ENCODE data around the gene DCLK3.

DNA sequence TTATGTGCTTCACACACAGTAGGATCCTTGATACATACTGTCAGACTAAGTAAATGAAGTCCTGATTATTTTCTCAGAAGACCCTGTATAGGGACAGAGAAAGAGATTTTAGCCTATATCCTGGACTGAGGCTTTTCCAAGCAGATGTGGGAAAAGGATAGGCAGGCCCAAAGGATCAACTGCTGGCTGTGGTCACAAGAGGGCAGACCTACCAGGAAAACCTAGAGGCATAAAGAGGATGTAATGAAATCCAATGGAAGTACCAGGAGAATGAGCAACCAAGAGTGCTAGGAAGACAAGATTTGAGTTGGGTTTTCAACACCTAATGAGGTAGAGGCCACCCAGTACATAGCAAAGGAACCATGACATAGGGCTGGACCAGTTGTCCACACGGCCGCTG lies 23.1 kb downstream of the DCLK3 start:
- TF ChIP-seq BHLHE40 (IDR thresholded peaks at IDR 0.05; ENCODE audit: borderline replicate concordance) = no peak
- no peak for TF ChIP-seq SP1 (IDR thresholded peaks at IDR 0.05)
- TF ChIP-seq FOXK2 (IDR thresholded peaks at IDR 0.05) = no peak
- TF ChIP-seq FOXM1 (IDR thresholded peaks at IDR 0.05; ENCODE audit: borderline replicate concordance) = no peak
- TF ChIP-seq TARDBP (IDR thresholded peaks at IDR 0.05) = no peak
- no peak for TF ChIP-seq HDGF (IDR thresholded peaks at IDR 0.05; ENCODE audit: borderline replicate concordance)
- TF ChIP-seq FOXA1 (IDR thresholded peaks at IDR 0.05) = no peak

Data from HEK293T (cell line).